GM19397 (cell line): ENCODE data around the gene USP1.

Source experiments
- ATAC-seq: cut with Tn5 transposase; IDR thresholded peaks from one replicate; pipeline ENCODE4 v1.9.1; 2021; ENCODE audit warnings: mild to moderate bottlenecking, moderate library complexity; ENCODE audit not compliant: unreplicated experiment

The USP1 gene

DNA sequence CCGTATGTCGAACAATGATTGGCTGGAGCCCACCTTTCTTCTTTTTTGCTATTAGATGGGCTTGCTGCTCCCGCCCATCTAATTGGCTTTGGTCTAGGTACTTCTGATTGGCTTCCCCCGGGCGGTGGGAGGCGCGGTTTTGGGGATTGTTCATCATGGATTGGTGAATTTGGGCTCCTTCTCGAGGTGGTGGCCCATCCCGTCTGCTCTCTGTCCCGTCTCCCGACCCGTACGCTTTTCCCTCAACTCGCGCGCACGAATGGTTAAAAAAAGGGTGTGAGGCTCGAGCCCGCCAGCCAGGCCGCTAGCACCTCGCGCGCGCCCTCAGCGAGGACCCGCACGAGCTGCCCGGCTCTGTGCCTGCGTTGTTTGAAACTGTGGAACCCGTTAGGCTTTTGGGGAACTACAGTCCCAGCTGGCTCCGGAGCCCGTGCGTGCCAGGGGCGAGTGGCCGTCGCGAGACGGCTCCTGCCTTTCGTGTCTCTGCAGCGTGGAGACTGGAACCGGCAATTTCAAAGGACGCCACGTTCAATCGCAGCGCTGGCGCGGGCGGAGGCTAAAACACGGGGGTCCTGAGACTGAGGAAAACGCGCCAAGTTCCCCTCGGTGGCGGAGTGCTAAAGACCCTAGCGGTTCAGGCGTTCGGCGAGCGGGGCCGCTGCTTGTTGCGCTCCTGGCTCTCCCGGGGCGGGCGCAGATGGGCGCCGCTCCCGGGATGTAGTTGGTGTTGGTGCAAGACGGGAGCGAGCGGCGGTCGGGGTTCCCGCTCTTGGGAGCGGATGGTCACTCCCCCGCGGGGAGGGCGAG is at the start of gene USP1:
TSS of gene USP1 (plus strand) at position 584 of the 807 bp plus-strand sequence. CDS start 2,819 bp downstream, outside the sequence.
- ATAC-seq: peak; percentile 76

- no peak for ATAC-seq
Measured at GRCh38 chr1:62389531-62389930, 47.3 kb upstream of the USP1 start.

DNA sequence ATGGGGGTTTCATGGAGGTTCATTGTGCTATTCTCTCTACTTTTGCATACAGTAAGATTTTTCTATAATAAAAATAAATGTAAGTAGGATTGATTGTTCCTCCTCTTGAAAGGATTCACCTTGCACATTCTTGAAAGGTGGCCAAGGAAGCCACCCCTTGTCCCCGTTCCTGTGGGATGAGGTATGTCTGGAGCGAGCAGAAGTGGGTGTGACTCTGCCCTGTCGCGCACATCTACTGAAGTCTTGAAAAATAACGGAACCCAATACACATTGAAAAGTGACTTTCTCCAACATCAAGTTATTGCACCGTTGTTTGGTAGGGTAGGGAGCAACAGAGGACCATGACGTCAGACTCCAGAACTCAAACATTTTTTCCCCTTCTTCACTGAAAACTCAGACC is 46.8 kb upstream of the USP1 start:
- no peak for ATAC-seq

- no peak for ATAC-seq
Measured at GRCh38 chr1:62391369-62391971, 45.4 kb upstream of the USP1 start.

GRCh38 chr1:62392951-62393350 is 43.9 kb upstream of the USP1 start:
- ATAC-seq: no peak

DNA sequence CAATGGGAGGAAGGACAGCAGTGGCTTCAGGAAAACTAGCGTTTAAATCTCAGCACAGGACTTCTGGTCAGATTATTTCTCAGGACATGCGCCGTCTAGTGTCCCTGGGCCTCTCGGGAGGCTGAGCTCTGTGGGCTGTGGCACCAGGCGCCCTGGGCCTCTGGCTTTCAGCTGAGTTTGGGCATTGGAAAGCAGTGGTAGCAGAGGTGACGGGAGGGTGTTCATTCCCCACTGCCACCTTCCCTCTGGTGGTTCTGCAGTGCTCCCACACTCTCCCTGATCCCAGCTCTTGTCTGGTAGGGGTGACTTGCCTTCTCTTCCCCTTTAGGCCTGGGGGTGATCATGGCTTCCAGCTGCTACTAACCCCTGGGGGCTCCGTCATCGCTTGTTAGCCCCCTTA is 42.2 kb upstream of the USP1 start:
- ATAC-seq: no peak

- no peak for ATAC-seq
Measured at GRCh38 chr1:62395291-62395690, 41.6 kb upstream of the USP1 start.

DNA sequence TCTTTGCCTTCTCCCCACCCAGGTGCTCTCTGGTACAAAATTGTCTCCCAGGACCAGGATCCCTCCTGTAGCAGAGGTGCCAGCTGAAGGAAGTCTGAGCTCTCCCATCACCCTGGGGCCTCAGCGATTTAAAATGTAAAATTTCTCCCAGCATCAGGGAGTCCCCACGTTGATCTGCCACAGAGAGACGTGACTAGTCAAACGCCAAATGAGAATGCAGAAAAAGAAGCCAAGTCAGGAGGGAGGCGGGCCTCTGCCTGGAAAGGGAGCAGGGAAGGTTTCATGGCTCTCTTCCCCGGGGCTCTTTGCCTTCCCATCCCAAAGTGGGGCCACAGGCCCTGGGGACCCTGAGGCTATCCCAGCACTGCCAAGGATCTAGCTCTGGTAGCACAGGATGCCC is 40.0 kb upstream of the USP1 start:
- ATAC-seq: no peak

- no peak for ATAC-seq
Measured at GRCh38 chr1:62397301-62397700, 39.5 kb upstream of the USP1 start.

GRCh38 chr1:62398377-62398776 is 38.5 kb upstream of the USP1 start:
- ATAC-seq: no peak

DNA sequence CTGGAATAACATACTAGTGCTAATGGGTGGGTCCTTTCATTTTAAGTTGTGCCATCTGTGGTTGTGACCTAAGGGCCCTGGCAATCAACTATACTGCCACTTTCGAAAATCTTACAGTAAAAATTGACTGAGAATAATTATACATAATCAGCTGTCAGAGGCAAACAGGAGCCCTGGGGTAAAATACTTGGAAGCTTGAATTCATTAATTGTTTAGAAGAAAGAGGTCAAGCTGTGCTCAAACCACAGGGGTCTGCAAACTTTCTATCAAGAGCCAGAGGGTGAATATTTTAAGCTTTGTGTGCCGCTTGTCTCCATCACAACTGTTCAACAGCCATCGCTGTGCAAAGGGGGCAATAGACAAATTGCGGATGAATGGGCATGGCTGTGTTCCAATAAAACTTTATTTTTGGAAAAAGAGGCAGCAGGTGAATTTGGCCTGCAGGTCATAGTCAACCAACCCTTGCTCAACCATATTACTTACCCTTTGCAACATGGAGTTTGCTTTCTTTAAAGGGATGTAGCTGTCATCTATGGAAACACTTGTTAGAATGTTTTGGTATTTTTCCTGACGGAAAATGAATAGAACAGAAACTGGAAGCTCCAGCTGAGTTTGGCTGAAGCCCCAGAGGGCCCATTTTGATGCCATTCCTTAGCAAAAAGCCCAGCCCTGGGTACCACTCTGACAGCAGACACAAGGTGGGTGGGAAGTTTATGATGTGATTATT is 35.7 kb upstream of the USP1 start:
- no peak for ATAC-seq

DNA sequence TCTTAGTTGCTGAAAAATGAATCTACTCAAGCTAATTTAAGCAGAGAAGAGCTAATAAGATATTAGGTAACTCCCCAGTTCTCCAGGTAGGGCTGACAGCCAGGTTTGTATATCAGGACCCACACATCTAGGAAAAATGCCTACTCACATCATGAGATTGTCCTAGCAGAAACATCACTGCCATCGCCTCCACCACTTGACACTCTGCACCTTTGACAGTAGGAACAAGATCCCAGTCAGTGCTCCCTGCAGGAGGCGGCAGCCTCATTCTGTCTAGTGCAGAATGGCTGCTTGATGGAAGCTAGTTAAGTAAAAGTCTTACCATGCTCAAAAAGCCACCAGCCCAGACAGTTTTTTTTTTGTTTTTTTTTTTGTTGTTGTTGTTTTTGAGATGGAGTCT is 31.6 kb upstream of the USP1 start:
- no peak for ATAC-seq

DNA sequence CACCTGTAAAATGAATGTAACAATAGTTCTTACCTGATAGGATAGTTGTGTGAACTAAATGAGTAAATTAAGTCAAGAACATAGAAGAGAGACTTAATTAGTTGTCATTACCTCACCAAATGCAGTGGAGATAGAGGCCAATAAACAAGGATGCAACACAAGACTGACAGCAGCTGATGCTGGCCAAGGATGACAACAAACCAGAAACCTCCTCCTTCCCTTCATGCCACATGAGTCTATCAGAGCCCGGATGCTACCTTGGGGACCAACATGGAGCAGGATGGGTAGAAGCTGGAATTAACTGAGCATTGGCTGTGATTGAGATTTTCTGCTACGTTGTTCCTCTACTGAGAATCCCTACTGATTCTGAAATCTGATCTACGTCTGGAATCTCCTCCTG is 30.3 kb upstream of the USP1 start:
- ATAC-seq: no peak

GRCh38 chr1:62407398-62408009 is 29.3 kb upstream of the USP1 start:
- ATAC-seq: no peak

GRCh38 chr1:62415687-62416086 is 21.2 kb upstream of the USP1 start:
- no peak for ATAC-seq

GRCh38 chr1:62417351-62417999 is 19.4 kb upstream of the USP1 start:
- ATAC-seq: no peak

- no peak for ATAC-seq
Measured at GRCh38 chr1:62420214-62420613, 16.6 kb upstream of the USP1 start.

- no peak for ATAC-seq
Measured at GRCh38 chr1:62423580-62424242, 13.1 kb upstream of the USP1 start.

DNA sequence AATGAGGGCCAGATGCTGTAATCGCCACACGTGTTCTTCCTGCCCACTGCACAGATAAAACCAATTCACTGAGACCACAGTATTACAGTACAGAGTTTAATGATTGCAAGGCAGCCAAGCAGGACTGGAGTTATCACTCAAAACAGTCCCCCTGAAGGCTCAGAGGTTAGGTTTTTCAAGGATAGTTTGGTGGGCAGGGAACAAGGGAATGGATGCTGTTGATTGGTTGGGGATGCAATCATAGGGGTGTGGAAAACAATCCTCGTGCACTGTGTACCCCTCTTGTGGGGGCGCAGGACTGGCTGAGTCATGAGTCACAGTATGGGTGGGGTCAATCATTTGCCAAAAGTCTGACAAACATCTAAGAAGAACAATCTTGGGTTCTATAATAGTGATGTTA is 12.4 kb upstream of the USP1 start:
- no peak for ATAC-seq

- no peak for ATAC-seq
Measured at GRCh38 chr1:62425041-62425440, 11.8 kb upstream of the USP1 start.
